Astrocyte of the cerebellum (primary cell): ENCODE data around the gene MAP6.

Source experiments
- DNase-seq: peaks from one replicate; pipeline ENCODE4 v3.0.0-alpha.2; 2011; ENCODE audit warnings: low read depth
- H3K4me3 ChIP-seq: 2 replicates; pipeline ENCODE4 v1.5.1; 2011; ENCODE audit warnings: mild to moderate bottlenecking, low read depth, low read length, moderate library complexity
- in situ Hi-C: cut with HindIII; loops from 2 replicates; pipeline ENCODE4 v1.10.0; 2017; ENCODE audit warnings: low sequenced_read_pairs
- TF ChIP-seq, protein P1 (sequence below): IDR thresholded peaks from 2 replicates; pipeline ENCODE4 v1.5.1; 2012; ENCODE audit warnings: low read length, low read depth, moderate library complexity, mild to moderate bottlenecking; ENCODE audit errors: missing control alignments

Gene MAP6

GRCh38 chr11:75565221-75565814 is 103.5 kb downstream of the MAP6 start:
- DNase-seq: no peak
- H3K4me3 ChIP-seq: peak overlapping the region; percentile 80
- in situ Hi-C loops: no loop called here
- TF ChIP-seq, protein P1, sequence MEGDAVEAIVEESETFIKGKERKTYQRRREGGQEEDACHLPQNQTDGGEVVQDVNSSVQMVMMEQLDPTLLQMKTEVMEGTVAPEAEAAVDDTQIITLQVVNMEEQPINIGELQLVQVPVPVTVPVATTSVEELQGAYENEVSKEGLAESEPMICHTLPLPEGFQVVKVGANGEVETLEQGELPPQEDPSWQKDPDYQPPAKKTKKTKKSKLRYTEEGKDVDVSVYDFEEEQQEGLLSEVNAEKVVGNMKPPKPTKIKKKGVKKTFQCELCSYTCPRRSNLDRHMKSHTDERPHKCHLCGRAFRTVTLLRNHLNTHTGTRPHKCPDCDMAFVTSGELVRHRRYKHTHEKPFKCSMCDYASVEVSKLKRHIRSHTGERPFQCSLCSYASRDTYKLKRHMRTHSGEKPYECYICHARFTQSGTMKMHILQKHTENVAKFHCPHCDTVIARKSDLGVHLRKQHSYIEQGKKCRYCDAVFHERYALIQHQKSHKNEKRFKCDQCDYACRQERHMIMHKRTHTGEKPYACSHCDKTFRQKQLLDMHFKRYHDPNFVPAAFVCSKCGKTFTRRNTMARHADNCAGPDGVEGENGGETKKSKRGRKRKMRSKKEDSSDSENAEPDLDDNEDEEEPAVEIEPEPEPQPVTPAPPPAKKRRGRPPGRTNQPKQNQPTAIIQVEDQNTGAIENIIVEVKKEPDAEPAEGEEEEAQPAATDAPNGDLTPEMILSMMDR: no peak

DNA sequence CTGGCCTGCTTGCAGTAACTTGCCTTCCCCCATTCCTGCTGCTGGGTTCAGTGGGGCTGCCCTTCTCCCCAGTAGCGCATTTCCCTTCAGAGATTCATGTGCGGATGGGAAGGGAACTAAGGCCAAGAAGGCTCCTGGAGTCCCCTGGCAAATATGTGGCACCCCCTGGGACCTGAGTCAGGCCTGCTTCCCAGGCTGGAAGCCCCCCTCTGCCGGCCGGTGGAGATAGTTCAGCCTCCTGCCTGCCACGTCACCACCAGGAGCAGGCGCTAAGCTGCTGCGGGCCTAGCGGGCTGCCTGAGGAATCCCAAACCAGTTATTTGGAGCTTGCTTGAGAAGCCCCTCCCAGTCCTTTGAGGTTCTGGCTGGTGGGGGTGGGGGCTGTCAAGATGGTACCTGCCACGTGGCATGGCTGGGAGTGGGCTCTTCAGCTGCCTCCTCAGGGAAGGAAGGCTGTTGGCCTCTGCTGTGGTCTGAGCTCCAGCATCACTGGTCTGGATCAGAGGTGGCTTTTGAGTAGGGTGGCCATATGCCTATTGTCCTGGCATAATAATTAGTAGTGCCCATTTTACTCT is 104.8 kb downstream of the MAP6 start:
- peak; percentile 65 for DNase-seq
- peak overlapping the region; percentile 80 for H3K4me3 ChIP-seq
- TF ChIP-seq, protein P1: peak; percentile 73
- in situ Hi-C loops: no loop called here

- TF ChIP-seq, protein P1: no peak
- peak overlapping the region; percentile 80 for H3K4me3 ChIP-seq
- in situ Hi-C loops: no loop called here
- DNase-seq: no peak
Measured at GRCh38 chr11:75563501-75563977, 105.3 kb downstream of the MAP6 start.

- peak overlapping the region; percentile 80 for H3K4me3 ChIP-seq
- TF ChIP-seq, protein P1: no peak
- DNase-seq: no peak
- in situ Hi-C loops: no loop called here
Measured at GRCh38 chr11:75562836-75563484, 105.9 kb downstream of the MAP6 start.

- in situ Hi-C loops: no loop called here
- TF ChIP-seq, protein P1: no peak
- DNase-seq: peak; percentile 52
- H3K4me3 ChIP-seq: peak within 1 kb of the TSS; percentile 80
Measured at GRCh38 chr11:75562048-75562835, 106.6 kb downstream of the MAP6 start, which contains the start of gene SERPINH1. TSS of gene SERPINH1 (plus strand) at chr11:75562253. CDS start at chr11:75566350, 4,097 bp downstream.

DNA sequence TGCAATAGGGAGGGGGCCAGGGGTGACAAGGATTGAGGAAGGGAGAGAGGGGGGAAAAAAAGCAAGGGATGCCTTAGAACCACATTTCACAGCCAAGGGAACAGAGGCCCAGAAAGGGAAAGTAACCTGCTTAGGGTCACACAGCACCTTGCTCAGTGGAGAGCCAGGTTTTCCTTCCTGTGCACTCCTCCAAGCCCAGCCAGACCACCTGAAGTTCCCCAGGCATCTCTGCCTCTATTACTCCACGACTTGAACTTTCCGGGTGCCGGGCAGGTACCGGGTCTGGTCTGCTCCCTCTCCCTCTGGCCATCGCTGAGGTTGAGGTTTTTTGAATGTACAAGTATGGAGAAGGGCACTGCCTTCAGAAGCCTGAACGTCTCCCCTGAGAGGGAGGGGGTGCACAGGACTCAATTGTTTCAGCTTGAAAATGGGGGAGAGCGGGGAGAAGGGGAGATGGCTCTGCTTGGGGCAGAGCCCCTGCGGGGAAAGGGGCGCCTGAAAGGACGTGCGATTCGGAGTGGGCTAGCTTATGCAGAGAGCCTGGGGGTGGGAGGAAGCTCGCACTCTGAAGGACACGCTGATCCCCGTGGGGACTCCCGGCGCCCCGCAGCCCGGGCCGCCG is 107.3 kb downstream of the MAP6 start:
- in situ Hi-C loops: no loop called here
- TF ChIP-seq, protein P1: no peak
- H3K4me3 ChIP-seq: peak overlapping the region; percentile 80
- DNase-seq: no peak
